ENCODE results near the gene PDE6D. TPM values are rescaled to one million over a fixed set of nuclear protein-coding genes. Genes with fewer than 3 reads are reported as not detected.

Gene PDE6D
- total and polyA plus RNA-seq, 2 of the 13 experiments (the other 11 are each of a cell fraction or from before 2014, with no cell fraction given), result 14.1 to 23.2 TPM

GRCh38 chr2:231709981-231710798 lies 70.9 kb downstream of the PDE6D start (continued):
- TF ChIP-seq HNF1A (IDR thresholded peaks at IDR 0.05; ENCODE audit: low read depth) (no peak), HNF1A (CRISPR knock-in tag; IDR thresholded peaks at IDR 0.05; ENCODE audit: borderline replicate concordance) (peak; percentile 93), HDAC6 (IDR thresholded peaks at IDR 0.05; ENCODE audit: low read depth, low read length) (no peak), SNAPC5 (CRISPR knock-in tag; IDR thresholded peaks at IDR 0.05; ENCODE audit: borderline replicate concordance) (peak; percentile 97), ZNF564 (CRISPR knock-in tag; IDR thresholded peaks at IDR 0.05) (peak; percentile 99), SP4 (CRISPR knock-in tag; IDR thresholded peaks at IDR 0.05) (peak; percentile 92), CENPBD1 (CRISPR knock-in tag; IDR thresholded peaks at IDR 0.05; ENCODE audit: borderline replicate concordance, low read depth) (peak; percentile 97; the same call in 1 of the 2 replicates), YEATS2 (CRISPR knock-in tag; IDR thresholded peaks at IDR 0.05; ENCODE audit: borderline replicate concordance) (no peak), CBFB (CRISPR knock-in tag; IDR thresholded peaks at IDR 0.05) (peak; percentile 87), ZNF136 (CRISPR knock-in tag; IDR thresholded peaks at IDR 0.05; ENCODE audit: low read depth) (0 out of 2 replicates have a peak, but pooled peaks have one; percentile 48), JUNB (CRISPR knock-in tag; IDR thresholded peaks at IDR 0.05; ENCODE audit: borderline replicate concordance) (peak; percentile 94), EZH2 (conservative IDR thresholded peaks at IDR 0.05; ENCODE audit: low read depth, low read length) (no peak), ZNF749 (CRISPR knock-in tag; IDR thresholded peaks at IDR 0.05; ENCODE audit: borderline replicate concordance) (peak; percentile 100), ZMAT5 (CRISPR knock-in tag; IDR thresholded peaks at IDR 0.05; ENCODE audit: borderline replicate concordance, low read depth) (peak; percentile 89; the same call in 1 of the 2 replicates), ZNF543 (CRISPR knock-in tag; IDR thresholded peaks at IDR 0.05) (peak; percentile 99), IRF9 (CRISPR knock-in tag; IDR thresholded peaks at IDR 0.05; ENCODE audit: borderline replicate concordance) (peak; percentile 99), UBTF (CRISPR knock-in tag; IDR thresholded peaks at IDR 0.05) (peak; percentile 91), BRF2 (CRISPR knock-in tag; IDR thresholded peaks at IDR 0.05) (peak; percentile 100)
